B cell (primary cell): Measurements from ENCODE around the gene OCIAD2.

Experiments used
- EZH2 ChIP-seq: IDR thresholded peaks from 2 replicates; pipeline ENCODE4 v1.6.1; 2012; ENCODE audit warnings: borderline replicate concordance, low read depth, mild to moderate bottlenecking, moderate library complexity, low read length; ENCODE audit not compliant: insufficient read depth, poor library complexity, severe bottlenecking
- TF ChIP-seq, protein P1 (sequence below): fragments of 200-600 bp; IDR thresholded peaks from one replicate; pipeline ENCODE4 v1.8.0; 2022; ENCODE audit warnings: antibody characterized with exemption, mild to moderate bottlenecking

DNA sequence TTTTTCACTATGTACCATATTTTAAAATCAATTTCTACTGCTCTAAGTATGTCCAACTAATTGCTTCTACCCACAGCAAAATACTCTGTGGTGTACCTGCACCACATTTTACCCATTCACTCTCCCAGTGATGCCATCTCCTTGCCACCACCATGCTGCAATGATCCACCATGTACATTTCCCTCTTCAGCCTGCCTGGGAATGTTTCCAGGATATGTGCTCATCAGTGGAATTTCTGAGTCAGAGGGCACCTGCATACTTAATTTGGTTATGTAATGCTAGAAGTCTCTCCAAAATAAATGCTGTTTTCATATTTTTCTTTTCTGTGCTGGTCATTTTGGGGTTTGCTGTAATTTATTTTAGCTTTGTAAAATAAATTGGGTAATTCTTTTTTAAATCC, 33.2 kb upstream of the OCIAD2 start:
- TF ChIP-seq, protein P1, sequence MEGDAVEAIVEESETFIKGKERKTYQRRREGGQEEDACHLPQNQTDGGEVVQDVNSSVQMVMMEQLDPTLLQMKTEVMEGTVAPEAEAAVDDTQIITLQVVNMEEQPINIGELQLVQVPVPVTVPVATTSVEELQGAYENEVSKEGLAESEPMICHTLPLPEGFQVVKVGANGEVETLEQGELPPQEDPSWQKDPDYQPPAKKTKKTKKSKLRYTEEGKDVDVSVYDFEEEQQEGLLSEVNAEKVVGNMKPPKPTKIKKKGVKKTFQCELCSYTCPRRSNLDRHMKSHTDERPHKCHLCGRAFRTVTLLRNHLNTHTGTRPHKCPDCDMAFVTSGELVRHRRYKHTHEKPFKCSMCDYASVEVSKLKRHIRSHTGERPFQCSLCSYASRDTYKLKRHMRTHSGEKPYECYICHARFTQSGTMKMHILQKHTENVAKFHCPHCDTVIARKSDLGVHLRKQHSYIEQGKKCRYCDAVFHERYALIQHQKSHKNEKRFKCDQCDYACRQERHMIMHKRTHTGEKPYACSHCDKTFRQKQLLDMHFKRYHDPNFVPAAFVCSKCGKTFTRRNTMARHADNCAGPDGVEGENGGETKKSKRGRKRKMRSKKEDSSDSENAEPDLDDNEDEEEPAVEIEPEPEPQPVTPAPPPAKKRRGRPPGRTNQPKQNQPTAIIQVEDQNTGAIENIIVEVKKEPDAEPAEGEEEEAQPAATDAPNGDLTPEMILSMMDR, result no peak
- TF ChIP-seq EZH2, result no peak
